B cell (primary cell): ENCODE results near the gene FYB2. TPM values are rescaled to one million over a fixed set of nuclear protein-coding genes. Genes with fewer than 3 reads are reported as not detected.

Experiments
- ATAC-seq: fragments of 200-7000 bp; cut with Tn5 transposase; one replicate; pipeline ENCODE4 v1.10.0; 2021; ENCODE audit warnings: low read depth, mild to moderate bottlenecking, moderate number of reproducible peaks, moderate library complexity
- CTCF ChIA-PET: fragments of 350-600 bp; sonication (Branson Sonifier 250); formaldehyde crosslinking; loops from one replicate; lab custom pipeline; 2021; ENCODE audit warnings: antibody characterized with exemption, inconsistent platforms; lab: Charles Lee
- POLR2A ChIA-PET: fragments of 350-600 bp; sonication (Branson Sonifier 250); formaldehyde crosslinking; loops from one replicate; lab custom pipeline; 2021; ENCODE audit warnings: antibody characterized with exemption; lab: Charles Lee
- DNase-seq: peaks from one replicate; pipeline ENCODE4 v3.0.0; 2013
- H2AFZ ChIP-seq: 2 replicates; pipeline ENCODE4 v1.6.1; 2012; ENCODE audit warnings: mild to moderate bottlenecking, low read depth, low read length; ENCODE audit not compliant: insufficient read depth, poor library complexity, severe bottlenecking
- H3K27ac ChIP-seq, 2 donors: 1 replicate in 1 of 2; 2 replicates in 1 of 2; pipeline ENCODE4 v1.5.1; 2012 to 2013; ENCODE audit warnings: low read length in 2 of 2, mild to moderate bottlenecking in 2 of 2, moderate library complexity in 1 of 2
- H3K27me3 ChIP-seq, 4 experiments: fragments of 200-600 bp in 1 of 4; sonication (generic) in 1 of 4; replicated peaks in 1 of 4; 1 replicate in 2 of 4; 2 replicates in 2 of 4; pipeline versions ENCODE4 v1.6.1 to v1.7.0; 2013 to 2016; ENCODE audit warnings: low read length in 3 of 4, mild to moderate bottlenecking in 2 of 4, mixed read lengths in 1 of 4, moderate library complexity in 1 of 4; ENCODE audit not compliant: insufficient read depth in 4 of 4, control insufficient read depth in 3 of 4; ENCODE audit errors: control extremely low read depth in 1 of 4
- H3K36me3 ChIP-seq, 2 experiments: replicated peaks in 1 of 2; 1 replicate in 1 of 2; 2 replicates in 1 of 2; pipeline versions ENCODE4 v1.6.1 to v1.7.1; 2013; ENCODE audit warnings: low read length in 1 of 2; ENCODE audit not compliant: insufficient read depth in 2 of 2, control insufficient read depth in 1 of 2; ENCODE audit errors: control extremely low read depth in 1 of 2, extremely low read depth in 1 of 2
- H3K4me1 ChIP-seq, 2 donors: fragments of 200-600 bp in 1 of 2; sonication (generic) in 1 of 2; 1 replicate in 1 of 2; 2 replicates in 1 of 2; pipeline versions ENCODE4 v1.5.1 to v1.6.1; 2013 to 2017; ENCODE audit warnings: low read length in 2 of 2; ENCODE audit not compliant: control insufficient read depth in 2 of 2, insufficient read depth in 2 of 2
- H3K4me2 ChIP-seq: replicated peaks from 2 replicates; pipeline ENCODE3; 2012; ENCODE audit warnings: mild to moderate bottlenecking, low read depth, low read length; ENCODE audit not compliant: poor library complexity, severe bottlenecking
- H3K4me3 ChIP-seq, 5 experiments: fragments of 200-600 bp in 1 of 5; sonication (generic) in 1 of 5; 1 replicate in 3 of 5; 2 replicates in 2 of 5; pipeline versions ENCODE4 v1.5.1 to v1.7.0; 2011 to 2016; ENCODE audit warnings: low read length in 4 of 5, mild to moderate bottlenecking in 4 of 5, low read depth in 2 of 5, control low read depth in 1 of 5, moderate library complexity in 1 of 5; ENCODE audit not compliant: insufficient read depth in 1 of 5; ENCODE audit errors: control extremely low read depth in 1 of 5, extremely low read depth in 1 of 5
- H3K79me2 ChIP-seq: fragments of 200-600 bp; sonication (generic); one replicate; pipeline ENCODE4 v1.6.0; 2016; ENCODE audit warnings: low read length; ENCODE audit not compliant: control insufficient read depth, insufficient read depth
- H3K9ac ChIP-seq: fragments of 200-600 bp; sonication (generic); 2 replicates; pipeline ENCODE4 v1.6.1; 2017; ENCODE audit warnings: mild to moderate bottlenecking, low read length, moderate library complexity
- H3K9me3 ChIP-seq, 3 donors: one replicate each; pipeline versions ENCODE4 v1.6.1 to v1.7.1; 2013; ENCODE audit warnings: low read length in 2 of 3; ENCODE audit not compliant: control insufficient read depth in 2 of 3, insufficient read depth in 1 of 3; ENCODE audit errors: control extremely low read depth in 1 of 3
- H4K20me1 ChIP-seq: 2 replicates; pipeline ENCODE4 v1.6.0; 2012; ENCODE audit warnings: mild to moderate bottlenecking, low read length; ENCODE audit not compliant: insufficient read depth, control insufficient read depth, poor library complexity, severe bottlenecking
- H3K27ac Mint-ChIP-seq: one replicate; pipeline ENCODE4 v1.8.0; 2021; ENCODE audit warnings: mixed read lengths
- H3K27me3 Mint-ChIP-seq: one replicate; pipeline ENCODE4 v1.8.0; 2021; ENCODE audit warnings: mixed read lengths
- H3K4me1 Mint-ChIP-seq: one replicate; pipeline ENCODE4 v1.8.0; 2021; ENCODE audit warnings: mixed read lengths
- H3K4me3 Mint-ChIP-seq: one replicate; pipeline ENCODE4 v1.8.0; 2021; ENCODE audit warnings: mixed read lengths
- H3K9me3 Mint-ChIP-seq: one replicate; pipeline ENCODE4 v1.8.0; 2022; ENCODE audit warnings: mixed read lengths; ENCODE audit not compliant: insufficient read depth
- EZH2 ChIP-seq: IDR thresholded peaks from 2 replicates; pipeline ENCODE4 v1.6.1; 2012; ENCODE audit warnings: borderline replicate concordance, low read depth, mild to moderate bottlenecking, moderate library complexity, low read length; ENCODE audit not compliant: insufficient read depth, poor library complexity, severe bottlenecking
- WGBS: methylation state at CpG from one replicate; pipeline ENCODE4 v1.1.5; 2013; ENCODE audit warnings: missing lambda C conversion rate; ENCODE audit not compliant: insufficient coverage; 5-methylcytosine and 5-hydroxymethylcytosine counted together
- intact Hi-C: fragments of 100-400 bp; cut with micrococcal nuclease; formaldehyde crosslinking; loops from one replicate; pipeline ENCODE4 v1.10.0; 2022
- polyA plus RNA-seq: library from polyadenylated mRNA; depleted of rRNA; stranded (reverse); fragments of >200 nt; gene quantifications from 2 replicates; pipeline ENCODE4 v1.2.3, GENCODE V29; 2012
- total RNA-seq, 2 donors: library from RNA; stranded (reverse); fragments of 120-200 nt in 1 of 2; gene quantifications; 1 replicate in 1 of 2; 2 replicates in 1 of 2; pipeline versions ENCODE4 v1.2.3 to v1.2.4, GENCODE V29; 2013 to 2022
- TF ChIP-seq, protein P1 (sequence below): fragments of 200-600 bp; IDR thresholded peaks from one replicate; pipeline ENCODE4 v1.8.0; 2022; ENCODE audit warnings: antibody characterized with exemption, mild to moderate bottlenecking

The FYB2 gene
- total and polyA plus RNA-seq, 2 donors (not counting 1 experiment from before 2014, with no cell fraction given): not detected

DNA sequence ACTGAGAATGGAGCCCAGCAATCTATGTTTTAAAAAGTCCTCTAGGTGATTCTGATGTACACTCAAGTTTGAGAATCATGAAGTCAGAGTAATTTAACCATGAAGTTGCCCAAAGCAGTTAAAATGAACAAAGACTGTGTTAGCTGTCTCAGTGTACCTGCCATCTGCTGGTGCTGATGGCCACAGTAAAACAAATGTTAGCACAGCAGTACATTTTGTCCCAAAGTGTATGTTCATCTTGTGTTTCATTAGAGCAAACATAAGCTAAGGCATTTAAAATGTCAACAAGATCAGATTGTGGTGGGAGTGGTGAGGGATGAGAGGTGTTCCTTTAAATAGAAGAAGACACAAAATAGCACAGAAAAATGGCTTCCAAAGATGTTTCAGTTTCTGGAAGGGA lies 31.1 kb downstream of the FYB2 start:
- H3K27me3 ChIP-seq: peaks cover 0 to 13% (median 1%) of the 10 kb centered on the region in 4 experiments
- POLR2A ChIA-PET: no interaction called here
- no peaks in the 10 kb centered on the region for H4K20me1 ChIP-seq
- H3K27ac ChIP-seq: no peak overlapping the region
- H2AFZ ChIP-seq: no peak overlapping the region
- H3K4me1 ChIP-seq: no peaks in the 10 kb centered on the region
- intact Hi-C loops: no loop called here
- DNase-seq (no peak), ATAC-seq (no peak)
- Mint-ChIP-seq H3K27me3 (peaks cover 31% of the 10 kb centered on the region), H3K4me1 (peaks cover 4% of the 10 kb centered on the region), H3K27ac (no peak overlapping the region), H3K4me3 (no peak overlapping the region), H3K9me3 (no peaks in the 10 kb centered on the region)
- H3K4me2 ChIP-seq: no peak overlapping the region
- no peak overlapping the region for H3K4me3 ChIP-seq
- TF ChIP-seq, protein P1, sequence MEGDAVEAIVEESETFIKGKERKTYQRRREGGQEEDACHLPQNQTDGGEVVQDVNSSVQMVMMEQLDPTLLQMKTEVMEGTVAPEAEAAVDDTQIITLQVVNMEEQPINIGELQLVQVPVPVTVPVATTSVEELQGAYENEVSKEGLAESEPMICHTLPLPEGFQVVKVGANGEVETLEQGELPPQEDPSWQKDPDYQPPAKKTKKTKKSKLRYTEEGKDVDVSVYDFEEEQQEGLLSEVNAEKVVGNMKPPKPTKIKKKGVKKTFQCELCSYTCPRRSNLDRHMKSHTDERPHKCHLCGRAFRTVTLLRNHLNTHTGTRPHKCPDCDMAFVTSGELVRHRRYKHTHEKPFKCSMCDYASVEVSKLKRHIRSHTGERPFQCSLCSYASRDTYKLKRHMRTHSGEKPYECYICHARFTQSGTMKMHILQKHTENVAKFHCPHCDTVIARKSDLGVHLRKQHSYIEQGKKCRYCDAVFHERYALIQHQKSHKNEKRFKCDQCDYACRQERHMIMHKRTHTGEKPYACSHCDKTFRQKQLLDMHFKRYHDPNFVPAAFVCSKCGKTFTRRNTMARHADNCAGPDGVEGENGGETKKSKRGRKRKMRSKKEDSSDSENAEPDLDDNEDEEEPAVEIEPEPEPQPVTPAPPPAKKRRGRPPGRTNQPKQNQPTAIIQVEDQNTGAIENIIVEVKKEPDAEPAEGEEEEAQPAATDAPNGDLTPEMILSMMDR: no peak
- TF ChIP-seq EZH2: no peak
- H3K36me3 ChIP-seq: no peaks in the 10 kb centered on the region
- no peak overlapping the region for H3K9ac ChIP-seq
- H3K9me3 ChIP-seq: no peaks in the 10 kb centered on the region
- CTCF ChIA-PET: no interaction called here
- no peaks in the 10 kb centered on the region for H3K79me2 ChIP-seq

DNA sequence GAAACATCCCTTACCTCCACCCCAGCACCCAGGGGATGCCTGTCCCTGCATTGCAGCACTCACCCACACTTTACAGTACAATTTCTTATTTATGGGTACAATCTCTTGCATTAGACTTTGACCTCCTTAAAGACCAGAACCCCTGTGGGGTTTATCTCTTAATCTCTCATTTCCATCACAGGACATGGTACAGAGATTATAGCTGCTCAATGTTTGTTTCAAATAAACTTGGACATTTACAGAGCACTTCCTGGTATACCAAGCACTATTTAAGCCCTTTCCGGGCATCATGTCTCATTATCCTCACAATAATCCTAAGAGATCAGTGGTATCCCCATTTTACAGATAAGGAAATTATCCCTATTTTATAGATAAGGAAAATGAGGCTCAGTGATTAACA lies 31.9 kb downstream of the FYB2 start:
- no peak overlapping the region for H3K27ac Mint-ChIP-seq
- DNase-seq: no peak
- Histone ChIP-seq H2AFZ (no peak overlapping the region), H3K79me2 (no peaks in the 10 kb centered on the region), H3K27ac (no peak overlapping the region), H3K9me3 (no peaks in the 10 kb centered on the region), H3K4me2 (no peak overlapping the region), H3K4me1 (no peaks in the 10 kb centered on the region), H3K4me3 (no peak overlapping the region), H3K27me3 (peaks cover 0 to 13% (median 1%) of the 10 kb centered on the region in 4 experiments), H3K9ac (no peak overlapping the region), H4K20me1 (no peaks in the 10 kb centered on the region), H3K36me3 (no peaks in the 10 kb centered on the region)
- intact Hi-C loops: no loop called here
- peaks cover 4% of the 10 kb centered on the region for H3K4me1 Mint-ChIP-seq
- ATAC-seq: no peak
- no peaks in the 10 kb centered on the region for H3K9me3 Mint-ChIP-seq
- WGBS: no CpG with 5 or more reads among the region's 1 CpG
- no peak overlapping the region for H3K4me3 Mint-ChIP-seq
- ChIA-PET POLR2A (no interaction called here), CTCF (no interaction called here)
- no peak for TF ChIP-seq EZH2
- TF ChIP-seq, protein P1: no peak
- peaks cover 30% of the 10 kb centered on the region for H3K27me3 Mint-ChIP-seq
